H1 (cell line): ENCODE results near the gene DNAJC2. TPM values are rescaled to one million over a fixed set of nuclear protein-coding genes. Genes with fewer than 3 reads are reported as not detected.

ENCODE experiments used
- CEBPB ChIP-seq: IDR thresholded peaks from 2 replicates; pipeline ENCODE4 v1.6.1; 2012; ENCODE audit warnings: low read depth, low read length
- CREB1 ChIP-seq: IDR thresholded peaks from 2 replicates; pipeline ENCODE4 v1.6.1; 2012; ENCODE audit warnings: inconsistent platforms
- JUND ChIP-seq: IDR thresholded peaks from 2 replicates; pipeline ENCODE4 v1.6.1; 2011; ENCODE audit warnings: mild to moderate bottlenecking, improper control_type of control experiment, low read length
- POLR2A ChIP-seq, 2 experiments: IDR thresholded peaks; 1 replicate in 1 of 2; 2 replicates in 1 of 2; pipeline ENCODE4 v1.6.1; 2011; ENCODE audit warnings: low read depth in 2 of 2, low read length in 2 of 2, mild to moderate bottlenecking in 2 of 2; ENCODE audit errors: control extremely low read depth in 1 of 2
- RFX5 ChIP-seq: IDR thresholded peaks from 2 replicates; pipeline ENCODE4 v1.6.1; 2011; ENCODE audit warnings: low read depth, low read length, improper control_type of control experiment, borderline replicate concordance
- SAP30 ChIP-seq: fragments of 300-600 bp; sonication (generic); IDR thresholded peaks from 2 replicates; pipeline ENCODE4 v1.7.1; 2012; ENCODE audit warnings: low read length, moderate library complexity, mild to moderate bottlenecking, inconsistent platforms; ENCODE audit not compliant: insufficient read depth, insufficient replicate concordance
- SIRT6 ChIP-seq: IDR thresholded peaks from one replicate; pipeline ENCODE4 v1.7.1; 2012; ENCODE audit warnings: low read length, inconsistent platforms
- TEAD4 ChIP-seq: IDR thresholded peaks from 2 replicates; pipeline ENCODE4 v1.6.1; 2012; ENCODE audit warnings: low read depth, low read length, inconsistent platforms, mixed read lengths
- polyA plus RNA-seq, 7 experiments: library from polyadenylated mRNA; depleted of rRNA in 3 of 7; stranded (reverse) in 5 of 7; unstranded in 2 of 7; fragments of >200 nt in 5 of 7; fragments of 200-250 nt in 2 of 7; gene quantifications; 1 replicate in 5 of 7; 2 replicates in 1 of 7; 4 replicates in 1 of 7; pipeline versions ENCODE4 v1.2.1 to v1.2.3, GENCODE V29; 2011 to 2013; ENCODE audit warnings: missing spikeins in 2 of 7, mixed read lengths in 2 of 7
- total RNA-seq: library from RNA; stranded (reverse); fragmentation: NEBNext Ultra II Directional; extraction: Animal tissue kit (Norgen Biotek cat#: 25700); gene quantifications from 2 replicates; pipeline ENCODE4 v1.2.1, GENCODE V29; 2021
- TF ChIP-seq, protein P1 (sequence below): fragments of 300-600 bp; sonication (generic); IDR thresholded peaks from 2 replicates; pipeline ENCODE4 v1.7.1; 2012; ENCODE audit warnings: low read length, moderate library complexity, mild to moderate bottlenecking, inconsistent platforms; ENCODE audit not compliant: insufficient replicate concordance
- TF ChIP-seq, protein P2 (sequence below): IDR thresholded peaks from 2 replicates; pipeline ENCODE4 v1.6.1; 2011; ENCODE audit warnings: low read length, improper control_type of control experiment

The DNAJC2 gene
- total and polyA plus RNA-seq, 2 of the 8 experiments (the other 6 are each of a cell fraction or from before 2014, with no cell fraction given), result 9.8 to 42.2 TPM

DNA sequence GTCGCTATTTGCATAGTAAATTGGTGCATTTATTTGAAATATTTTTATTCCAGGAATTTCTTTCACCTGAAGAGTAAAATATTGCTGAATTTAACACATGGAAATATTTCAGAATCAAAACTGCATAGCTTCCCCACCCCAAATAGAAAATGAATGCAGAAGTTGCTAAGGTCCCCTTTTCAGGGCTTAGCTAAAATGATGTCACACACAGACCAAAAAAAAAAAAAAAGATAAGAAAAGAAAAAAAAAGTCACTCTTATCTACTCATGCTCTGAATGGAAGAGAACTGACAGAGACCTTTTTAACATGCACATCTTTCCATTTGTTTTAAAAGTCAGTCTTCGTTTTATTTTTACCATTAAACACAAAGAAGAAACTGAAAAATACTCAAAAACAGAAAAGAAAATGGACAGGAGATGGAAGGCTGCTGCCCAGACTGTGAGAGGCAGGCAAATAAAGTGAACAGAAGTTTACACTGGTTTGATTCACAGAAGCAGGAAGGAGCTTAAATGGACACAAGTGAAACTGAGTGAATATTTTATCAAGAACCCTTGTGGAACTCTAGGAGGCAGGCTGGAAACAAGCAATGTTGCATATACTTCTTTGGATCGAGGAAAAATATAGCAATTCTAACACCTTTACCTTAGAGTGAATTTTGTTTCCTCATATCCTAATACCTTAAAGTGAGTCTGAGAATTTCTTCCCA lies 34.9 kb upstream of the DNAJC2 start (continued):
- TF ChIP-seq, protein P1, sequence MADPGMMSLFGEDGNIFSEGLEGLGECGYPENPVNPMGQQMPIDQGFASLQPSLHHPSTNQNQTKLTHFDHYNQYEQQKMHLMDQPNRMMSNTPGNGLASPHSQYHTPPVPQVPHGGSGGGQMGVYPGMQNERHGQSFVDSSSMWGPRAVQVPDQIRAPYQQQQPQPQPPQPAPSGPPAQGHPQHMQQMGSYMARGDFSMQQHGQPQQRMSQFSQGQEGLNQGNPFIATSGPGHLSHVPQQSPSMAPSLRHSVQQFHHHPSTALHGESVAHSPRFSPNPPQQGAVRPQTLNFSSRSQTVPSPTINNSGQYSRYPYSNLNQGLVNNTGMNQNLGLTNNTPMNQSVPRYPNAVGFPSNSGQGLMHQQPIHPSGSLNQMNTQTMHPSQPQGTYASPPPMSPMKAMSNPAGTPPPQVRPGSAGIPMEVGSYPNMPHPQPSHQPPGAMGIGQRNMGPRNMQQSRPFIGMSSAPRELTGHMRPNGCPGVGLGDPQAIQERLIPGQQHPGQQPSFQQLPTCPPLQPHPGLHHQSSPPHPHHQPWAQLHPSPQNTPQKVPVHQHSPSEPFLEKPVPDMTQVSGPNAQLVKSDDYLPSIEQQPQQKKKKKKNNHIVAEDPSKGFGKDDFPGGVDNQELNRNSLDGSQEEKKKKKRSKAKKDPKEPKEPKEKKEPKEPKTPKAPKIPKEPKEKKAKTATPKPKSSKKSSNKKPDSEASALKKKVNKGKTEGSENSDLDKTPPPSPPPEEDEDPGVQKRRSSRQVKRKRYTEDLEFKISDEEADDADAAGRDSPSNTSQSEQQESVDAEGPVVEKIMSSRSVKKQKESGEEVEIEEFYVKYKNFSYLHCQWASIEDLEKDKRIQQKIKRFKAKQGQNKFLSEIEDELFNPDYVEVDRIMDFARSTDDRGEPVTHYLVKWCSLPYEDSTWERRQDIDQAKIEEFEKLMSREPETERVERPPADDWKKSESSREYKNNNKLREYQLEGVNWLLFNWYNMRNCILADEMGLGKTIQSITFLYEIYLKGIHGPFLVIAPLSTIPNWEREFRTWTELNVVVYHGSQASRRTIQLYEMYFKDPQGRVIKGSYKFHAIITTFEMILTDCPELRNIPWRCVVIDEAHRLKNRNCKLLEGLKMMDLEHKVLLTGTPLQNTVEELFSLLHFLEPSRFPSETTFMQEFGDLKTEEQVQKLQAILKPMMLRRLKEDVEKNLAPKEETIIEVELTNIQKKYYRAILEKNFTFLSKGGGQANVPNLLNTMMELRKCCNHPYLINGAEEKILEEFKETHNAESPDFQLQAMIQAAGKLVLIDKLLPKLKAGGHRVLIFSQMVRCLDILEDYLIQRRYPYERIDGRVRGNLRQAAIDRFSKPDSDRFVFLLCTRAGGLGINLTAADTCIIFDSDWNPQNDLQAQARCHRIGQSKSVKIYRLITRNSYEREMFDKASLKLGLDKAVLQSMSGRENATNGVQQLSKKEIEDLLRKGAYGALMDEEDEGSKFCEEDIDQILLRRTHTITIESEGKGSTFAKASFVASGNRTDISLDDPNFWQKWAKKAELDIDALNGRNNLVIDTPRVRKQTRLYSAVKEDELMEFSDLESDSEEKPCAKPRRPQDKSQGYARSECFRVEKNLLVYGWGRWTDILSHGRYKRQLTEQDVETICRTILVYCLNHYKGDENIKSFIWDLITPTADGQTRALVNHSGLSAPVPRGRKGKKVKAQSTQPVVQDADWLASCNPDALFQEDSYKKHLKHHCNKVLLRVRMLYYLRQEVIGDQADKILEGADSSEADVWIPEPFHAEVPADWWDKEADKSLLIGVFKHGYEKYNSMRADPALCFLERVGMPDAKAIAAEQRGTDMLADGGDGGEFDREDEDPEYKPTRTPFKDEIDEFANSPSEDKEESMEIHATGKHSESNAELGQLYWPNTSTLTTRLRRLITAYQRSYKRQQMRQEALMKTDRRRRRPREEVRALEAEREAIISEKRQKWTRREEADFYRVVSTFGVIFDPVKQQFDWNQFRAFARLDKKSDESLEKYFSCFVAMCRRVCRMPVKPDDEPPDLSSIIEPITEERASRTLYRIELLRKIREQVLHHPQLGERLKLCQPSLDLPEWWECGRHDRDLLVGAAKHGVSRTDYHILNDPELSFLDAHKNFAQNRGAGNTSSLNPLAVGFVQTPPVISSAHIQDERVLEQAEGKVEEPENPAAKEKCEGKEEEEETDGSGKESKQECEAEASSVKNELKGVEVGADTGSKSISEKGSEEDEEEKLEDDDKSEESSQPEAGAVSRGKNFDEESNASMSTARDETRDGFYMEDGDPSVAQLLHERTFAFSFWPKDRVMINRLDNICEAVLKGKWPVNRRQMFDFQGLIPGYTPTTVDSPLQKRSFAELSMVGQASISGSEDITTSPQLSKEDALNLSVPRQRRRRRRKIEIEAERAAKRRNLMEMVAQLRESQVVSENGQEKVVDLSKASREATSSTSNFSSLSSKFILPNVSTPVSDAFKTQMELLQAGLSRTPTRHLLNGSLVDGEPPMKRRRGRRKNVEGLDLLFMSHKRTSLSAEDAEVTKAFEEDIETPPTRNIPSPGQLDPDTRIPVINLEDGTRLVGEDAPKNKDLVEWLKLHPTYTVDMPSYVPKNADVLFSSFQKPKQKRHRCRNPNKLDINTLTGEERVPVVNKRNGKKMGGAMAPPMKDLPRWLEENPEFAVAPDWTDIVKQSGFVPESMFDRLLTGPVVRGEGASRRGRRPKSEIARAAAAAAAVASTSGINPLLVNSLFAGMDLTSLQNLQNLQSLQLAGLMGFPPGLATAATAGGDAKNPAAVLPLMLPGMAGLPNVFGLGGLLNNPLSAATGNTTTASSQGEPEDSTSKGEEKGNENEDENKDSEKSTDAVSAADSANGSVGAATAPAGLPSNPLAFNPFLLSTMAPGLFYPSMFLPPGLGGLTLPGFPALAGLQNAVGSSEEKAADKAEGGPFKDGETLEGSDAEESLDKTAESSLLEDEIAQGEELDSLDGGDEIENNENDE, result no peak
- TF ChIP-seq POLR2A (IDR thresholded peaks at IDR 0.05; ENCODE audit: control extremely low read depth in 1 of 2, low read depth in 2 of 2, low read length in 2 of 2) (no peak), CREB1 (no peak), TEAD4 (no peak), RFX5 (no peak), JUND (no peak), SAP30 (no peak), CEBPB (no peak), SIRT6 (no peak)
- TF ChIP-seq, protein P2, sequence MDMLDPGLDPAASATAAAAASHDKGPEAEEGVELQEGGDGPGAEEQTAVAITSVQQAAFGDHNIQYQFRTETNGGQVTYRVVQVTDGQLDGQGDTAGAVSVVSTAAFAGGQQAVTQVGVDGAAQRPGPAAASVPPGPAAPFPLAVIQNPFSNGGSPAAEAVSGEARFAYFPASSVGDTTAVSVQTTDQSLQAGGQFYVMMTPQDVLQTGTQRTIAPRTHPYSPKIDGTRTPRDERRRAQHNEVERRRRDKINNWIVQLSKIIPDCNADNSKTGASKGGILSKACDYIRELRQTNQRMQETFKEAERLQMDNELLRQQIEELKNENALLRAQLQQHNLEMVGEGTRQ, result no peak
